Hematopoietic multipotent progenitor cell (in vitro differentiated cells): ENCODE measurements around the gene PTCD2. TPM values are rescaled to one million over a fixed set of nuclear protein-coding genes. Genes with fewer than 3 reads are reported as not detected.

Source experiments
- DNase-seq, 3 donors: peaks; one replicate each; pipeline ENCODE4 v3.0.0-alpha.2; 2011 to 2015; ENCODE audit warnings: low read depth in 2 of 3, low spot score in 2 of 3
- total RNA-seq: library from RNA; depleted of rRNA; stranded (reverse); fragments of >200 nt; gene quantifications from one replicate; pipeline ENCODE4 v1.2.3, GENCODE V29; 2012

PTCD2 gene
- total RNA-seq, 1 donor, result 5.1 TPM

DNA sequence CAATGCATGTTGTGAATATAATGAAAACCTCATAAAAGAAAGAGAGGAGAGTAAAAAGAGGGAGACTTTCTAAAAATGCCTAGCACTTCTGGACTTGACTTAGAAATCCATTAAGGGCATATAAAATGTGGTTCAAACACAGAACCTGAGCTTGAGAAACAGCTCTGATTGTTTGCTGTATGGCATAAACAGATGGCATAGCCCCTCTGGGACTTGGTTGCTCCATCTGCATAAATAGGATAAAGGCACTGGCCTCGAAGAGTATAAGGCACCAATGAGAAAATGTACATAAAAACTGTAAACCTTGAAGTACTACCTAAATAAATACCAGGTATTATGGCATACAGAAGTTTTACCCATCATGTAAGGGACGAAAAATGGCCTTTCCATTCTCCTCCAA is 23.9 kb upstream of the PTCD2 start:
- no peak for DNase-seq

DNA sequence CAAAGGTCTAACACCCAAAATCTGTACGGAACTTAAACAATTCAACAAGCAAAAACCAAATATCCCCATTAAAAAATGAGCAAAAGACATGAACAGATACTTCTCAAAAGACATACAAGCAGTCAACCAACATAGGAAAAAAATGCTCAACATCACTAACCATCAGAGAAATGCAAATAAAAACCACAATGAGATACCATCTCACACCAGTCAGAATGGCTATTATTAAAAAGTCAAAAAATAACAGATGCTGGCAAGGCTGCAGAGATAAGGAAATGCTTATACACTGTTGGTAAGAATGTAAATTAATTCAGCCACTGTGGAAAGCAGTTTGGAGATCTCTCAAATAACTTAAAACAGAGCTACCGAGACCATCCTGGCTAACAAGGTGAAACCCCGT is 22.0 kb upstream of the PTCD2 start:
- peak in 1 of 3 donors; percentile 67 for DNase-seq

DNA sequence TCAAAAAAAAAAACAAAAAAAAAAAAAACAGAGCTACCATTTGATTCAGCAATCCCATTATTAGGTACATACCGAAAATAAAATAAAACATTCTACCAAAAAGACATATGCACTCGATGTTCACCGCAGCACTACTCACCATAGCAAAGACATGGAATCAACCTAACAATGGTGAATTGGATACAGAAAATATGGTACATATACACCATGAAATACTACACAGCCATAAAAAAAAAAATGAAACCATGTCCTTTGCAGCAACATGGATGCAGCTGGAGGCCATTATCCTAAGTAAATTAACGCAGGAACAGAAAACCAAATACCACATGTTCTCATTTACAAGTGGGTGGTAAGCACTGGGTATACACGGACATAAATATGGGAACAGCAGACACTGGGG is 21.5 kb upstream of the PTCD2 start:
- DNase-seq, result no peak

DNA sequence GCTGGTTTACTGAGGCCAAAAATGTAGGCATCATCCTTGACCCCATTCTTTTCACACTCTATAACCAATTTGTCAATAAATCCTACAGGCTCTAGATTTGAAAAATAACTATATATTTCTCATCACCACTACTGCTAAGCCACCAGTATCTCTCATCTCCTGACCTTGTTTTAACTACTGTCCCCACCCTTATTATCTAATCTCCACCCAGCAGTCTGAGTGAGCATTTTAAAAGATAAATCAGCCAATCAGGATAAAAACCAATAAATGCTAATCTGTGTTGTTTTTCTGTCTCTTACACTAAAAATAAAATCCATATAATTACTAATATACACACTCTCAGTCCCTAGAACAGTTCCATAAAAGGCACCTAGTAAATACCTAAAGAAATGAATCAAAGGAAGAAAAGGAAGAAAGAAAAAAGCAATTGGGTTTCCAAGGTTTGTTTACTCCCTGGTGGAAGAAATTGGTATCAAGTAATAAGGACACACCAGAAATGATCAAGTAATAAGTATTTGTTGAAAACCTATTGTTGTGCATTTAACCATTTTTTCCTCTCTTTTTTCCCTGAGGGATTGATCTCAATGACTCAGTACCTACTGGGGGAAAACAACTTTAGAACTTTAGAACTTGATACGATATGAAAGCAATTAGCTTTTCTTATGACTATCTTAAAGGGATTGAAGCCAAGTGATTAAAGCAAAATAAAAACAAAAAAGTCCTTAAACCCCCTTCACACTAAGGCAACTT is 19.4 kb upstream of the PTCD2 start:
- no peak for DNase-seq

- no peak for DNase-seq
These were observed 18.6 kb upstream of the PTCD2 start for GRCh38 chr5:72301557-72301956.

GRCh38 chr5:72302171-72302570 is 18.0 kb upstream of the PTCD2 start:
- DNase-seq, result no peak

DNA sequence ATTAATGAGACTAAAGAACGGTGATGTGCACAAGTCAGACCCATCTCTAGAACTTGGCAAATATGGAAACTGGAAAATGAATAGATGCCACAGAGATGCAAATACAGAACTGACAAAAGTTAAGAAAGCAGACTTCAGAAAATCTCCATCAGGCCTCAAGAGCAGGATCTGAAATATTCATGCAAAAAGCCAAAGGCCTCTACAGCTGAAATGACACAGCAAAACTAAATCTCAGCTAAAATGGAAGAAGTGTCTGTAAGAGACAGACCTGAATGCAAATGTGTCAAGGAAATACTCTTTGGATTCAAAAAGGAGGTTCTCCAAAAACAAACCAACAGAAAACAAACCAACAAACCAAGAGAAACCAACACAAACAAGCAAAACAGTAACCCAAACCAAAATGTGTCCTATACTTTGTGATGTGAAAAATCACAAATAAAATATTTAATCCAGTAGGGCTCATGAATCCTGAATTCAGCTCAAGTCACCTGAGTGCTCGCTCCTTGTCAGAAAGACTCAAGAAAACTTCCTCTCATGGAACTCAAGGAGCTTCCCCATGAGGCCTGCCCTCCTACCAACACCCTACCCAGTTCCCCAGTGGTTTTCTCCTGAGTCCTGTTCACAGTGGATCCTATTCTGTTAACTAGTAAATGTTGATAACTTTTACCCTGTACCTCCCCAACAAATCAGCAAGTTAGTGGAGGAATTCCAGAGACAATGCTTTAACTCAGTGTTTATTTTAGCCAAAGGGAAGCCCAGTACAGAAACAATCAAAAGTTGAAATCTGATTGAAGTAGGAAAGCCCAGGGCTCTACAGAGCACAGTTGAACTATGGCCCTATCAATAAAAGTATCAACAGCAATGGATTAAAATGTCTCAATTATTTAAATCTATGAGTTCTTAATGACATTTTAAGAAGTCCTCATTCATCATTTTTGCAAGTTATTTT is 14.7 kb upstream of the PTCD2 start:
- DNase-seq, result peak in 1 of 3 donors; percentile 2

DNA sequence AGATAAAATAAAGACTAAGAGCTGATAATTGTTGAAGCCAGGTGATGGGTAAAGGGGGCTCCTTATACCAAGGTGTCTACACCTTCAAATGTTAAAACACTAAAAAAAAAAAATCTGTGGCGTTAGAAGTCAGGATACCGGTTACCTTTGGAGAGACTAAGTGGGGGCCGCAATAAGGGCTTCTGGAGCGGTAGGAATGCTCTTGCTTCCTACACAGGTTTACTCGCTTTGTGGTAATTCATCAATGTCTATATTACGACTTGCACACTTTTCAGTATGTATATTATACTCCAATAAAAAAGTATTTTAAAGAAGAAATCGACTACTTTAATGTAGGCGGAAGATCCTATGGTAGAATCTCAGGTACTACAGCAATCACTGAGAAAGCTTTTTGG is 12.6 kb upstream of the PTCD2 start:
- DNase-seq, result no peak

GRCh38 chr5:72307968-72308852 is 12.0 kb upstream of the PTCD2 start:
- DNase-seq, result peak; percentile 95 to 98 (median 97)

GRCh38 chr5:72308853-72309191 is 11.4 kb upstream of the PTCD2 start:
- no peak for DNase-seq

GRCh38 chr5:72313141-72313540 is 7.0 kb upstream of the PTCD2 start:
- no peak for DNase-seq

DNA sequence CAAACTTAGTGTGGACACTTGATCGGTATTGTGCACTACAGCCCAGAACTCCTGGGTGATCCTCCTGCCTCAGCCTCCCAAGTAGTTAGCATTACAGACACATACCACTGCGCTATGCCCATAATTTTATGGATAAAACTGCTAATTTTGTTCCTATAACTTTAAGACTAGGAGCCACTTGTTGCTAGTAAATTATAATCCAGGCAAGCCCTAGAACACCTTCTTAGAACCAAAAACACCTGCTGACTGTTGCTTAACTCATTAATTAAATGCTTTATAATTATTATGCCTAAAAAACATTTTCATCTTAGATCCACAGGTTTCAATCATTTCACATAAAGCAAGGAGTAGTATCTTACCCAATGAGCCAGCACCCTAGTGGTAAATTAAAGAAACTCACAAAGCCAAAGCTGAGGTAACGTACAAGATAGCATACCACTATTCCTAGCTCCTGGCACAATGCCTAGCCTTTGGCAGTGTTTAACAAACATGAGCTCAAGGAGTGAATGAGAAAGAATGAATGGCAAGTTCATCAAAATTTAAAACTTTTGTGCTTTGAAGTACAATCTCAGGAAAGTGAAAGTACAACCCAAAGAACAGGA is 5.5 kb upstream of the PTCD2 start:
- peak in 2 of 3 donors; percentile 32 to 33 for DNase-seq

- peak in 1 of 3 donors; percentile 7 for DNase-seq
These were observed 668 bp upstream of the PTCD2 start for GRCh38 chr5:72319435-72319975.

- no peak for DNase-seq
These were observed 4.1 kb downstream of the PTCD2 start for GRCh38 chr5:72324189-72324825.

DNA sequence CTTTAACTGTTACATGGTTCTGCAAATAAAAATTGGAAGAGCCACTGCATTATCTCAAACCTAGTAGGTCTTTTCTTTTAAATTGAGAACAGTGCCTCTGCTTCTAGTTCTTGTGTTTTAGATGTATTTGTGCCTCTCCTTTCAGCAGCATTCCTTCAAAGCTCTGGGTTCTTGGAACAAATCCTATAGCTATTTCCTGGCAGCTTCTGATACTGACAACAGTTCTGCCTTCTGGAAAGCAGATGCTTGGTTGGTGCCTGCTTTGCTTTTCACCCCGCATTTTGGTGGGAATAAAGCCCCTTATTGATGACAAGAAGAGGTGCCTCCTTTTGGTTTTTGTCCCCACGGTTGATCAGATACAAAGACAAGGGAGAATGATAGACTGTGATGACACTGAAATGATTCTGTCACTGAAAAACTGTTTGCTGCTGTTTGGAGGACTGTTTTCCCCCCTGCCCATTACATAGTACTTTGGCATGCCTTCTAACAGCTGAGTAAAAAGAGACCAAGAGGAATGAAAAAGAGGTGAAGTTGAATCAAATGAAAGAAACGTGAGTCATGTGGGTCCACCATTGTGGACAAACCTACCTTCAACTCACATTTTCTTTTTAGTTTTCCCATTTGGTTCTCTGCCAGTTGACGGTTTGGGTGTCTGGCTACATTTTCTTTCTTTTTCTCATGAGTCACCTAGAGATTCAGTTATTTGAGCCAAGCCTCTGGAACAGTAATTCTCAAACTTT is 5.6 kb downstream of the PTCD2 start:
- no peak for DNase-seq

DNA sequence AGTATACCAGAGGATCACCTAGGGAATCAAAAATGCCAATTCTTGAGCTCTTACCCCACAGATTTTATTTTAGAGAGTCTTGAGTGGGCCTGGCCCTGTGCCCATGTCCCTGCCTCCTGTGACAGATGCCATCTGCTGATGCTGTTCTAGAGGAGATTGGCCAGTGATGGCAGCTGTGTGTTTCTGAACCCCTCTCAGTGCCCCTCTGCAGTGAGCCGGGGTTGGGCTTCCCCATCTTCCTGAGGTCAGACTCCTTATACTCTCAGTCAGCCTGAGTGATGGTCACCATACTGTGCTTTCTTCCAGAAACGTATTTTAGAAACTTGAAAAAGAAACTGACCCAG is 6.1 kb downstream of the PTCD2 start:
- DNase-seq, result no peak

DNA sequence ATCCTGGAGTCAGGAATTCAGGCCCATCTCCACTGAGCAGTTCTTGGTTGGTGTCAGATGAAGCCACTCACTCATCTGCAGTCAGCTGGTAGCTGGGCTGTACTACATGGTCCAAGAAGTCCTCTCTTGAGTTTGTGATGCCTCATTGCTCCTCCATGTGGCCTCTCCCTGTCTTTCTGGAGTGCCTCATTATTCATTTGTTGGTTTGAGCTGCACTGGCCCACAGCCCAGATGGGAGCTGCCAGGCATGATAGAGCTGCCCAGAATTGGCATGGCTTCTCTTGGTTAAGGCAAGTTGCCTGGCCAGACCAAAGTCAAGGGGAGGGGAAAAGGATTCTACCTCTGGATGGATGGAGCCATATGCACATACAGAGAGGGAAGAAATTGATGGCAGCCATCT is 8.0 kb downstream of the PTCD2 start:
- no peak for DNase-seq

DNA sequence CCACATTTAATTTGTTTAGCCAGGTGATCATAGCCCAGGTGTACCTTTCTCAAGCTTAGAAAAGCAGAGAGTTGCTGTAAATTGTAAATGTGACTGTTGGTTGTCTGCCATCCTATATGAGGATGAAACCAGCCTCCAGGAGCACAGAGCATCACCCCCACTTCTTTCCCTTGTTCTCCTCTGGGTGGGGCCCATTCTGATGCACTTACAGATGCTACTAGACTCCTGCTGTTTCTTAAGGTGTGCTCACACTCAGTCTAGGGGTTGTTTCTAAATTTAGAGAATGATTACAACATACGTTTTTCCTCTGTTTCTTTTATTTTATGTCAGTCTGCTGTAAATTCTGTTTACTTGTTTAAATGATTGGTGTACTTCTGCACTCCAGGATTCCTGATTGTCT is 10.5 kb downstream of the PTCD2 start:
- DNase-seq, result no peak

DNA sequence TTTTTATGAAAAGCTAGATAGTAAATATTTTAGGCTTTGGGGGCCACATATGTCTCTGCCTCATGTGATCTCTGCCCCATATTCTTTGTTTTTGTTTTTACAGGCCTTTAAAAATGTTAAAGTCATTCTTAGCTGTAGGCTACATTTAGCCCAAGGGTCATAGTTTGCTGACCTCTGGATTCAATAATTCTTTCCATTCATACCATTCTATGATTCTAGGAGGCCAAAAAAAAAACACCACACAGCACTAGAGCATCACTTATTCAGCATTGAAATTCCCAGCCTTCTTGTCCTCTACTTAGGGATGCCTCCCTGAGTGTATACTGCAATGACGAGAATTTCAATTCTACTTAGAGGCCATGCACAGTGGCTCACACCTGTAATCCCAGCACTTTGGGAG is 17.0 kb downstream of the PTCD2 start:
- no peak for DNase-seq
